ENCODE results near the gene SPON2. TPM values are rescaled to one million over a fixed set of nuclear protein-coding genes. Genes with fewer than 3 reads are reported as not detected.

SPON2 gene
- total RNA-seq, 1 experiment from 2014 or later: 2.3 TPM

GRCh38 chr4:1217366-1217765, 45.0 kb upstream of the SPON2 start:
- H3K18ac ChIP-seq (ENCODE audit: insufficient read length, low read depth, low read length): no peak overlapping the region
- H3K23me2 ChIP-seq (ENCODE audit: insufficient read length, low read depth, low read length, poor library complexity, severe bottlenecking): no peaks in the 10 kb centered on the region
- peak overlapping the region in 1 of 3 experiments; percentile 42; a peak in 1 of 7 replicates for H3K27ac Mint-ChIP-seq
- no peak overlapping the region for H3K23ac ChIP-seq (ENCODE audit: insufficient read length, low read depth, low read length)
- no peak overlapping the region for H2BK5ac ChIP-seq (ENCODE audit: insufficient read length, low read length)
- no peak overlapping the region for H4K5ac ChIP-seq (ENCODE audit: insufficient read length, low read depth, low read length)
- H2AK5ac ChIP-seq (ENCODE audit: insufficient read length, low read length): no peak overlapping the region
- peaks cover 4 to 57% (median 44%) of the 10 kb centered on the region in 3 experiments; a peak in 6 of 7 replicates for H3K36me3 Mint-ChIP-seq (ENCODE audit: insufficient read depth in 1 of 3, low read depth in 3 of 3)
- H3K14ac ChIP-seq (ENCODE audit: insufficient read depth, low read length): no peak overlapping the region
- no peak overlapping the region for H3K4me2 ChIP-seq (ENCODE audit: insufficient read depth, insufficient read length, low read length)
- H3K4me1 ChIP-seq (ENCODE audit: insufficient read depth, low read length): no peaks in the 10 kb centered on the region
- no peak overlapping the region for H4K8ac ChIP-seq (replicated peaks; ENCODE audit: insufficient read length, low read depth, low read length)
- no peaks in the 10 kb centered on the region for H3K79me2 ChIP-seq (ENCODE audit: insufficient read depth, low read length)
- no peaks in the 10 kb centered on the region for H3K27me3 Mint-ChIP-seq (ENCODE audit: low read depth)
- TF ChIP-seq, protein P1, sequence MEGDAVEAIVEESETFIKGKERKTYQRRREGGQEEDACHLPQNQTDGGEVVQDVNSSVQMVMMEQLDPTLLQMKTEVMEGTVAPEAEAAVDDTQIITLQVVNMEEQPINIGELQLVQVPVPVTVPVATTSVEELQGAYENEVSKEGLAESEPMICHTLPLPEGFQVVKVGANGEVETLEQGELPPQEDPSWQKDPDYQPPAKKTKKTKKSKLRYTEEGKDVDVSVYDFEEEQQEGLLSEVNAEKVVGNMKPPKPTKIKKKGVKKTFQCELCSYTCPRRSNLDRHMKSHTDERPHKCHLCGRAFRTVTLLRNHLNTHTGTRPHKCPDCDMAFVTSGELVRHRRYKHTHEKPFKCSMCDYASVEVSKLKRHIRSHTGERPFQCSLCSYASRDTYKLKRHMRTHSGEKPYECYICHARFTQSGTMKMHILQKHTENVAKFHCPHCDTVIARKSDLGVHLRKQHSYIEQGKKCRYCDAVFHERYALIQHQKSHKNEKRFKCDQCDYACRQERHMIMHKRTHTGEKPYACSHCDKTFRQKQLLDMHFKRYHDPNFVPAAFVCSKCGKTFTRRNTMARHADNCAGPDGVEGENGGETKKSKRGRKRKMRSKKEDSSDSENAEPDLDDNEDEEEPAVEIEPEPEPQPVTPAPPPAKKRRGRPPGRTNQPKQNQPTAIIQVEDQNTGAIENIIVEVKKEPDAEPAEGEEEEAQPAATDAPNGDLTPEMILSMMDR (conservative IDR thresholded peaks at IDR 0.05): no peak
- H3K27ac ChIP-seq (ENCODE audit: insufficient read length, low read depth, low read length): no peak overlapping the region
- H2BK12ac ChIP-seq (ENCODE audit: insufficient read length, low read depth, low read length): no peak overlapping the region
- DNase-seq: no peak
- H4K91ac ChIP-seq (ENCODE audit: insufficient read length, low read depth, low read length): no peak overlapping the region
- H3T11ph ChIP-seq (ENCODE audit: low read length): no peak overlapping the region
- no peak overlapping the region for H3K56ac ChIP-seq (ENCODE audit: insufficient read length, low read depth, low read length)
- no peaks in the 10 kb centered on the region for H3K27me3 ChIP-seq (ENCODE audit: insufficient read depth, low read length)
- WGBS (ENCODE audit: extremely low coverage, insufficient read length, low lambda C conversion rate): no CpG with 5 or more reads among the region's 27 CpGs
- H3K4me3 Mint-ChIP-seq: no peak overlapping the region
- no peaks in the 10 kb centered on the region for H4K20me1 ChIP-seq (ENCODE audit: control insufficient read depth, insufficient read depth, insufficient read length)
- H3K9me3 Mint-ChIP-seq: no peaks in the 10 kb centered on the region
- H3K79me1 ChIP-seq (ENCODE audit: insufficient read depth, low read depth, low read length, poor library complexity, severe bottlenecking): no peaks in the 10 kb centered on the region
- no peak overlapping the region for H2BK15ac ChIP-seq (ENCODE audit: low read depth, low read length)
- H3K4ac ChIP-seq (ENCODE audit: low read depth, low read length): no peak overlapping the region
- no peaks in the 10 kb centered on the region for H3K4me1 Mint-ChIP-seq
- H2AFZ ChIP-seq (ENCODE audit: low read length): no peak overlapping the region
- no peaks in the 10 kb centered on the region for H3K9me3 ChIP-seq (ENCODE audit: control insufficient read depth, low read depth, low read length)
- H2BK20ac ChIP-seq (ENCODE audit: low read depth, low read length, poor library complexity, severe bottlenecking): no peak overlapping the region
- H3K9ac ChIP-seq (ENCODE audit: extremely low read depth, insufficient read length, low read length): no peak overlapping the region
- no peak overlapping the region for H2BK120ac ChIP-seq (ENCODE audit: low read depth, low read length, poor library complexity, severe bottlenecking)

All from H9 (cell line).